Right lobe of liver (tissue), 4 donors: Measurements from ENCODE around the gene TSPAN18.

Experiments used
- POLR2A ChIP-seq: fragments of 450-650 bp; IDR thresholded peaks from one replicate; pipeline ENCODE4 v1.6.1; 2017; ENCODE audit warnings: antibody characterized with exemption, mild to moderate bottlenecking
- TF ChIP-seq, protein P1 (sequence below), 4 donors: fragments of 200-600 bp in 3 of 4; fragments of 450-650 bp in 1 of 4; IDR thresholded peaks; one replicate each; pipeline versions ENCODE4 v1.5.1 to v1.8.0; 2016 to 2022; ENCODE audit warnings: antibody characterized with exemption in 4 of 4, mild to moderate bottlenecking in 2 of 4
- donor health status: DM: no; HTN: no; CAD: no.
- donor health status: DM: no; HTN: no; CAD: no.
- donor health status: DM: no; HTN: yes; CAD: no.

DNA sequence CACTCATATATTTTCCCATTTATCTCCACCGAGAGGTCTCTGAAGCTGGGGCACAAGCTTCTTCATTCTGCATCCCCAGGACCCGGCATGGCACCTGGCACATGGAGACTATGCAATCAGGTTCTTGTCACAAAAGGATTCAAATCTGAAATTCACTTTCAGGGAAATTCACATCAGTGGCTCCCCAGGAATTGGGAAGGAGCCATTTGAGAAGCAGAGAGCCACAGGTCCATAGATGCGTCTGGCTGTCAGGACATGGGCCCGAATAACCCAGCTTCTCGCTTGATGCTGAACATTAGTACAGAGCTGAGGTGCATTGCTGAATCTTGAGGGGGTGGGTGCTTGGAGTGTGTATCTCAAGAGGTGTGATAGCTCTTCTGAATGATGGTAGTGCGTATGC is 82.5 kb downstream of the TSPAN18 start:
- TF ChIP-seq, protein P1, sequence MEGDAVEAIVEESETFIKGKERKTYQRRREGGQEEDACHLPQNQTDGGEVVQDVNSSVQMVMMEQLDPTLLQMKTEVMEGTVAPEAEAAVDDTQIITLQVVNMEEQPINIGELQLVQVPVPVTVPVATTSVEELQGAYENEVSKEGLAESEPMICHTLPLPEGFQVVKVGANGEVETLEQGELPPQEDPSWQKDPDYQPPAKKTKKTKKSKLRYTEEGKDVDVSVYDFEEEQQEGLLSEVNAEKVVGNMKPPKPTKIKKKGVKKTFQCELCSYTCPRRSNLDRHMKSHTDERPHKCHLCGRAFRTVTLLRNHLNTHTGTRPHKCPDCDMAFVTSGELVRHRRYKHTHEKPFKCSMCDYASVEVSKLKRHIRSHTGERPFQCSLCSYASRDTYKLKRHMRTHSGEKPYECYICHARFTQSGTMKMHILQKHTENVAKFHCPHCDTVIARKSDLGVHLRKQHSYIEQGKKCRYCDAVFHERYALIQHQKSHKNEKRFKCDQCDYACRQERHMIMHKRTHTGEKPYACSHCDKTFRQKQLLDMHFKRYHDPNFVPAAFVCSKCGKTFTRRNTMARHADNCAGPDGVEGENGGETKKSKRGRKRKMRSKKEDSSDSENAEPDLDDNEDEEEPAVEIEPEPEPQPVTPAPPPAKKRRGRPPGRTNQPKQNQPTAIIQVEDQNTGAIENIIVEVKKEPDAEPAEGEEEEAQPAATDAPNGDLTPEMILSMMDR (IDR thresholded peaks at IDR 0.05), result no peak
- no peak for TF ChIP-seq POLR2A
